Measurements from ENCODE around the gene MYH13.
"Not testable (repeated sequence)": the region's sequence is repeated elsewhere in the genome, so short reads cannot be mapped to it uniquely, and the experiment has no call there.

MYH13 gene

DNA sequence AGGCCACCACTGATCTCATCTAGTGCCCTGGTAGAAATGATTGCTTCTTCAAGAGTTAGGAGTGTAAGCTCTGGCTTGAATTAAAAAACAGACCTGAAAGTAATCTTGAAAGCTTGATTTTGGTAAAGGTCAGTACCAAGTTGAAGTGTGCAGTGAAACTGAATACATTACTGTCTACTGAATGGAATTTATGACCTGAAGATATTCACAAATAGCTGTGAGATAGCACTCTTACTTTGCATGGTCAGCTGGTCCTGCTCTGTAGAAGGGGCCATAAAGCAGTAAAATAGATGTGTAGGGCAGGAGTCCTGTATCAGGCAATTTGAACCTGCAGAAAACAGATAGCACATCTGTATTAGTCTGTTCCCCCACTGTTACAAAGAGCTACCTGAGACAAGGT is 78.6 kb downstream of the MYH13 start:
- TF ChIP-seq, protein P1, sequence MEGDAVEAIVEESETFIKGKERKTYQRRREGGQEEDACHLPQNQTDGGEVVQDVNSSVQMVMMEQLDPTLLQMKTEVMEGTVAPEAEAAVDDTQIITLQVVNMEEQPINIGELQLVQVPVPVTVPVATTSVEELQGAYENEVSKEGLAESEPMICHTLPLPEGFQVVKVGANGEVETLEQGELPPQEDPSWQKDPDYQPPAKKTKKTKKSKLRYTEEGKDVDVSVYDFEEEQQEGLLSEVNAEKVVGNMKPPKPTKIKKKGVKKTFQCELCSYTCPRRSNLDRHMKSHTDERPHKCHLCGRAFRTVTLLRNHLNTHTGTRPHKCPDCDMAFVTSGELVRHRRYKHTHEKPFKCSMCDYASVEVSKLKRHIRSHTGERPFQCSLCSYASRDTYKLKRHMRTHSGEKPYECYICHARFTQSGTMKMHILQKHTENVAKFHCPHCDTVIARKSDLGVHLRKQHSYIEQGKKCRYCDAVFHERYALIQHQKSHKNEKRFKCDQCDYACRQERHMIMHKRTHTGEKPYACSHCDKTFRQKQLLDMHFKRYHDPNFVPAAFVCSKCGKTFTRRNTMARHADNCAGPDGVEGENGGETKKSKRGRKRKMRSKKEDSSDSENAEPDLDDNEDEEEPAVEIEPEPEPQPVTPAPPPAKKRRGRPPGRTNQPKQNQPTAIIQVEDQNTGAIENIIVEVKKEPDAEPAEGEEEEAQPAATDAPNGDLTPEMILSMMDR (IDR thresholded peaks at IDR 0.05; ENCODE audit: insufficient read depth, low read depth, low read length, missing control alignments): no peak
- DNase-seq (ENCODE audit: low read depth): no peak
- H3K4me3 ChIP-seq (ENCODE audit: low read length): no peak overlapping the region

DNA sequence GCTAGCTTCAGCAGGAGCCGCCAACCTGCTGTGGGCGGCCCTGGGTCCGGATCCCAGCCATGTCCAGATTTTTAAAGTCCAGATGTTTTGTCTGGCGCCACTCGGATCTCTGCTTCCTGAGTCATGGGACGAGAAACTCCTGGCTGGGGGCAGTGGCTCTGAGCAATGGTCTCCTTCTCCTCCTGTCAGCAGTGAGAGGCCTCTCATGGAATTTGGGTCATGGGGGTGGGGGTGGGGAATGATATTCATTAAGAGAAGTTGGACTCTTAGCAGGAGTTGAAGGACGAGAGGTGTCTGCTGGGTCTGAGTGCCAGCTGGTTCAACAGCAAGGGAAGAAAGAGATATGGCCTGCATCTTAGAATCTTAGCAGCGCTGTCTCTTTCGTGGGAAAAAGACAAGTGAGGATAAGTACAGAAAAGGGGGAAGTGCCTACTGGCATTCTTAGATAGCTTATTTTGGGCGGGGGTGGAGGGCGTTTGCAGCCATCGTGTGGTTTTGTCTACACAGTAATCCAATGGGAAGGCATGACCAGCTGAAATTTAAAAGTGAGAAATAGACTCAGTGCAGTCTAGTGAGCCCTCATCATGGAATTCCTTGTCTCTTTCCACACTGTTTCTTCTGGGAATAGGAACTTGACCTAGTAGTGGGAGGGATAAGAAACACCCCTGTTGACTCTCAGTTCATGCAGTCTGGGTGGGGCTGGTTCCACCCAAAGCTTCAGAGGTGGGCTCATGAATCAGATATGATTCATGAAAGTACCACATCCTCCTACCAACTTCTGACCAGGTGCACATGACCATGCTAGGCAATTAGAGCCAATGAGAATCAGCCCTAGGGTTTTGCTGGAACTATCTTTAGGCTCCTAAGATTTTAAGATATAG is 80.5 kb downstream of the MYH13 start:
- DNase-seq (ENCODE audit: low read depth): no peak
- no peak overlapping the region for H3K4me3 ChIP-seq (ENCODE audit: low read length)

DNA sequence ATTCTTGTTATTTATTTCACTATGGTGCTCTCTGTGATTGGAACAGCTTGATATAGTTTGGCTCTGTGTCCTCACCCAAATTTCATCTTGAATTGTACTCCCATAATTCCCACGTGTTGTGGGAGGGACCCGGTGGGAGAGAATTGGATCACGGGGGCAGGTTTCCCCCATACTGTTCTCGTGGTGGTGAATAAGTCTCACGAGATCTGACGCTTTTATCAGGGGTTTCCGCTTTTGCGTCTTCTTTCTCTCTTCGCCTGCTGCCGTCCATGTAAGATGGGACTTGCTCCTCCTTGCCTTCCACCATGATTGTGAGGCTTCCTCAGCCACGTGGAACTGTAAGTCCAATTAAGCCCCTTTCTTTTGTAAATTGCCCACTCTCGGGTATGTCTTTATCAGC is 81.2 kb downstream of the MYH13 start:
- not testable (repeated sequence) for H3K4me3 ChIP-seq (ENCODE audit: low read length); DNase-seq (ENCODE audit: low read depth)

More for the DNA sequence above, 80.5 kb downstream of the MYH13 start:
- TF ChIP-seq, protein P1 (IDR thresholded peaks at IDR 0.05; ENCODE audit: insufficient read depth, low read depth, low read length, missing control alignments): no peak

DNA sequence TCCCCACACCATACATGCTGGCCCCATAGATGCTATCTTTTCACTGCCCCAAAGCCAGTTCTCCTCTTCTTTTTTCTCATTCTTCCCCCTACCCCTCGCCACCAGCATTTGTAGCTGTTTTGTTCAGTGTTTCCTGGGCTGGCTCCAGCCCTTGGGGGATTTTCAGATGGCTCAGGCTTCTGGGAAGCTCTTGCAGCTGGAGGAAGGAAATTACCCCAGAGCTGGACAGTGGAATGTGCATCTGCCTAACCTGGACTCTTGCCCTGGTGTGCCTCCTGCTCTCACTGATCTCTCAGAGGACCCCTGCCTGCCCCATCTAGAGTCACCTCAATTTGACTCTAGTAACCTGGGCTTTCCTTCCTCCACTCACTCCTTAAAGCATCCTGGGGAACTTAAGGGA is 82.8 kb downstream of the MYH13 start:
- TF ChIP-seq, protein P1 (IDR thresholded peaks at IDR 0.05; ENCODE audit: insufficient read depth, low read depth, low read length, missing control alignments): no peak
- no peak for DNase-seq (ENCODE audit: low read depth)
- H3K4me3 ChIP-seq (ENCODE audit: low read length): no peak overlapping the region

DNA sequence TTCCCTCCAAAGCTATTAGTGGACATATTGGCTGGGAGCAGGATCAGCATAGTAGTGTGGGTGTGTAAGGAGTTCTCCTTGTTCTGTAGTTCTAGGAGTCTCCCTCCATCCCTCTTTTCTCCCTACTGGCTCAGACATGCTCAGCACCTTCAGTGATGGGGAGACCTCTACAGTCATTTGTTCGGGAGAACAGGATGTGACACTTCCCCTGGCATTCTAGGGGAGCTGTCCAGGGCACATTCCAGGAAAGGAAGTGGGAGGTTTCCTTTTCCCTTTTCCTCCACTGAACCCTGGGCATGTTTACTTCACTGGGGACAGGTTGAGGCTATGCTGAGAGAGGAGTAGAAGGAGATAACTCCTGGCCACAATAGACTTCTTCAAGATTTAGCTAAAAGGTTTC is 86.5 kb downstream of the MYH13 start:
- no peak for DNase-seq (ENCODE audit: low read depth)
- H3K4me3 ChIP-seq (ENCODE audit: low read length): no peak overlapping the region
- TF ChIP-seq, protein P1 (IDR thresholded peaks at IDR 0.05; ENCODE audit: insufficient read depth, low read depth, low read length, missing control alignments): no peak

DNA sequence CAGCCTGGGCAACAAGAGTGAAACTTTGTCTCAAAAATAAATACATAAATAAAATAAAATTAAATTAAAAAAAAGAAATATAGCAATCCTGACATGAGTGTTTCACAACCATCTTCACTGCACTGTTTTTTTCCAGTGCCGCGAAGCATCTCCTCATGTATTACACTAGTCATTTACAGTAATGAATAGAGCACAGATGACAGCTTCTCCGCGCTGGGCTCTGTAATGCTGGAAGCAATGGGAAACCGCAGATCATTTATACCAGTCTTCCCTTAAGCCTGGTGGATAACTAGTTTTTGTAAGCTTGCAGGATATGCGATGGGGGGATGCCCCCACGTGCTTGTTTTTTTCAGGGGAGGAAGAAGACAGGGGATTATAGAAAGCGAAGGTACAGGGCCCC is 86.9 kb downstream of the MYH13 start:
- TF ChIP-seq, protein P1 (IDR thresholded peaks at IDR 0.05; ENCODE audit: insufficient read depth, low read depth, low read length, missing control alignments): no peak
- H3K4me3 ChIP-seq (ENCODE audit: low read length): no peak overlapping the region
- no peak for DNase-seq (ENCODE audit: low read depth)

DNA sequence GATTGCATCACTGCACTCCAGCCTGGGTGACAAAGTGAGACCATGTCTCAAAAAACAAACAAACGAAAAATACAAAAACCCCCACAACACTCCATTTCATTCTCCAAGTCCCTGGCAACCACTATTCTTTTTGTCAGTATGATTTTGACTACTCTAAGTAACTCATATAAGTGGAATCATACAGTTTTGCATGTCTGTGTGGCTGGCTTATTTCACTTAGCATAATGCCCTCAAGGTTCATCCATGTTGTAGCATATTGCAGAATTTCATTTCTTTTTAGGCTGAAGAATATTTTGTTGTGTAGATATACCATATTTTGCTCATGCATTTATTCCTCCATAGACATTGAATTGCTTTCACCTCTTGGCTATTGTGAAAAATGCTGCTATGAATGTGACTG is 92.7 kb downstream of the MYH13 start:
- no peak overlapping the region for H3K4me3 ChIP-seq (ENCODE audit: low read length)
- TF ChIP-seq, protein P1 (IDR thresholded peaks at IDR 0.05; ENCODE audit: insufficient read depth, low read depth, low read length, missing control alignments): no peak
- DNase-seq (ENCODE audit: low read depth): no peak
